ENCODE results near the gene ULK2.

ULK2 gene

GRCh38 chr17:19805006-19805405, 62.7 kb downstream of the ULK2 start:
- Histone ChIP-seq H2BK15ac (ENCODE audit: low read depth, poor library complexity, severe bottlenecking) (no peak overlapping the region), H3K27ac (ENCODE audit: low read length, poor library complexity, severe bottlenecking) (no peak overlapping the region), H3K27me3 (ENCODE audit: control insufficient read depth in 1 of 2, insufficient read depth in 1 of 2, low read length in 2 of 2) (no peaks in the 10 kb centered on the region), H4K8ac (ENCODE audit: low read length) (no peak overlapping the region), H2AFZ (ENCODE audit: low read depth, low read length) (no peak overlapping the region), H3K79me1 (replicated peaks; ENCODE audit: low read length, poor library complexity, severe bottlenecking) (no peaks in the 10 kb centered on the region), H3K14ac (ENCODE audit: low read length in 2 of 2) (no peak overlapping the region), H3K9me3 (ENCODE audit: control insufficient read depth, low read length) (no peaks in the 10 kb centered on the region), H3K4me1 (ENCODE audit: control insufficient read depth, insufficient read depth, low read depth, low read length) (no peaks in the 10 kb centered on the region), H3K36me3 (ENCODE audit: control insufficient read depth in 1 of 2, insufficient read depth in 2 of 2, low read depth in 1 of 2, low read length in 2 of 2) (peaks cover 14 to 70% of the 10 kb centered on the region in 2 experiments), H2BK12ac (ENCODE audit: low read length in 2 of 2) (no peak overlapping the region), H2BK5ac (ENCODE audit: low read depth, low read length, poor library complexity, severe bottlenecking) (no peak overlapping the region), H2AK5ac (ENCODE audit: low read length, severe bottlenecking) (no peak overlapping the region), H4K91ac (ENCODE audit: low read length) (no peak overlapping the region), H3K9ac (ENCODE audit: low read length) (no peak overlapping the region), H3K4ac (ENCODE audit: low read depth in 1 of 2, low read length in 2 of 2) (no peak overlapping the region), H3K23ac (ENCODE audit: low read length in 2 of 2) (no peak overlapping the region), H2BK120ac (ENCODE audit: low read depth, low read length) (no peak overlapping the region), H3K18ac (ENCODE audit: low read depth in 1 of 2, low read length in 2 of 2) (no peak overlapping the region), H3K4me3 (ENCODE audit: insufficient read depth in 1 of 2, low read depth in 1 of 2, low read length in 2 of 2) (no peak overlapping the region), H3K4me2 (ENCODE audit: low read length, poor library complexity, severe bottlenecking) (no peak overlapping the region)
- 80% methylated on average over 2 of the region's 2 CpGs for WGBS
- peak; percentile 8 for DNase-seq

GRCh38 chr17:19800571-19800970, 67.2 kb downstream of the ULK2 start:
- H3K9ac ChIP-seq (ENCODE audit: low read length) = no peak overlapping the region
- H3K27ac ChIP-seq (ENCODE audit: low read length, poor library complexity, severe bottlenecking) = no peak overlapping the region
- H3K14ac ChIP-seq (ENCODE audit: low read length in 2 of 2) = no peak overlapping the region
- H3K4me2 ChIP-seq (ENCODE audit: low read length, poor library complexity, severe bottlenecking) = no peak overlapping the region
- H3K4me3 ChIP-seq (ENCODE audit: insufficient read depth in 1 of 2, low read depth in 1 of 2, low read length in 2 of 2) = no peak overlapping the region
- H2BK12ac ChIP-seq (ENCODE audit: low read length in 2 of 2) = no peak overlapping the region
- no peaks in the 10 kb centered on the region for H3K4me1 ChIP-seq (ENCODE audit: control insufficient read depth, insufficient read depth, low read depth, low read length)
- no peak overlapping the region for H4K91ac ChIP-seq (ENCODE audit: low read length)
- H2BK15ac ChIP-seq (ENCODE audit: low read depth, poor library complexity, severe bottlenecking) = no peak overlapping the region
- no peak for DNase-seq
- H3K4ac ChIP-seq (ENCODE audit: low read depth in 1 of 2, low read length in 2 of 2) = no peak overlapping the region
- H3K36me3 ChIP-seq (ENCODE audit: control insufficient read depth in 1 of 2, insufficient read depth in 2 of 2, low read depth in 1 of 2, low read length in 2 of 2) = peaks cover 22 to 82% of the 10 kb centered on the region in 2 experiments
- H2BK5ac ChIP-seq (ENCODE audit: low read depth, low read length, poor library complexity, severe bottlenecking) = no peak overlapping the region
- H2AFZ ChIP-seq (ENCODE audit: low read depth, low read length) = no peak overlapping the region
- H3K79me1 ChIP-seq (replicated peaks; ENCODE audit: low read length, poor library complexity, severe bottlenecking) = no peaks in the 10 kb centered on the region
- no peak overlapping the region for H3K23ac ChIP-seq (ENCODE audit: low read length in 2 of 2)
- H2AK5ac ChIP-seq (ENCODE audit: low read length, severe bottlenecking) = no peak overlapping the region
- no peak overlapping the region for H3K18ac ChIP-seq (ENCODE audit: low read depth in 1 of 2, low read length in 2 of 2)
- H3K27me3 ChIP-seq (ENCODE audit: control insufficient read depth in 1 of 2, insufficient read depth in 1 of 2, low read length in 2 of 2) = no peaks in the 10 kb centered on the region
- no peak overlapping the region for H2BK120ac ChIP-seq (ENCODE audit: low read depth, low read length)
- no peaks in the 10 kb centered on the region for H3K9me3 ChIP-seq (ENCODE audit: control insufficient read depth, low read length)
- no peak overlapping the region for H4K8ac ChIP-seq (ENCODE audit: low read length)
- WGBS = 67% methylated on average over 1 of the region's 1 CpG

- Histone ChIP-seq H2AFZ (ENCODE audit: low read depth, low read length) (no peak overlapping the region), H3K18ac (ENCODE audit: low read depth in 1 of 2, low read length in 2 of 2) (no peak overlapping the region), H4K8ac (ENCODE audit: low read length) (no peak overlapping the region)
These were observed 67.9 kb downstream of the ULK2 start for GRCh38 chr17:19799796-19800195.

GRCh38 chr17:19796457-19796856, 71.3 kb downstream of the ULK2 start:
- H3K18ac ChIP-seq (ENCODE audit: low read depth in 1 of 2, low read length in 2 of 2) = no peak overlapping the region
- no peak overlapping the region for H4K8ac ChIP-seq (ENCODE audit: low read length)
- H3K27ac ChIP-seq (ENCODE audit: low read length, poor library complexity, severe bottlenecking) = no peak overlapping the region
- no peak overlapping the region for H3K23ac ChIP-seq (ENCODE audit: low read length in 2 of 2)
- H2BK5ac ChIP-seq (ENCODE audit: low read depth, low read length, poor library complexity, severe bottlenecking) = no peak overlapping the region
- H2BK15ac ChIP-seq (ENCODE audit: low read depth, poor library complexity, severe bottlenecking) = no peak overlapping the region
- H3K27me3 ChIP-seq (ENCODE audit: control insufficient read depth in 1 of 2, insufficient read depth in 1 of 2, low read length in 2 of 2) = no peaks in the 10 kb centered on the region
- H3K4me1 ChIP-seq (ENCODE audit: control insufficient read depth, insufficient read depth, low read depth, low read length) = no peaks in the 10 kb centered on the region
- no peak overlapping the region for H2AK5ac ChIP-seq (ENCODE audit: low read length, severe bottlenecking)
- WGBS = 97% methylated on average over 4 of the region's 4 CpGs
- H2BK12ac ChIP-seq (ENCODE audit: low read length in 2 of 2) = no peak overlapping the region
- peak overlapping the region; percentile 9 for H3K4me2 ChIP-seq (ENCODE audit: low read length, poor library complexity, severe bottlenecking)
- H2AFZ ChIP-seq (ENCODE audit: low read depth, low read length) = no peak overlapping the region
- no peaks in the 10 kb centered on the region for H3K9me3 ChIP-seq (ENCODE audit: control insufficient read depth, low read length)
- H3K9ac ChIP-seq (ENCODE audit: low read length) = no peak overlapping the region
- no peak overlapping the region for H2BK120ac ChIP-seq (ENCODE audit: low read depth, low read length)
- peaks cover 21 to 87% of the 10 kb centered on the region in 2 experiments for H3K36me3 ChIP-seq (ENCODE audit: control insufficient read depth in 1 of 2, insufficient read depth in 2 of 2, low read depth in 1 of 2, low read length in 2 of 2)
- no peak overlapping the region for H3K14ac ChIP-seq (ENCODE audit: low read length in 2 of 2)
- no peak for DNase-seq
- H3K79me1 ChIP-seq (replicated peaks; ENCODE audit: low read length, poor library complexity, severe bottlenecking) = no peaks in the 10 kb centered on the region
- H3K4ac ChIP-seq (ENCODE audit: low read depth in 1 of 2, low read length in 2 of 2) = no peak overlapping the region
- H3K4me3 ChIP-seq (ENCODE audit: insufficient read depth in 1 of 2, low read depth in 1 of 2, low read length in 2 of 2) = no peak overlapping the region
- no peak overlapping the region for H4K91ac ChIP-seq (ENCODE audit: low read length)

More at GRCh38 chr17:19799796-19800195, 67.9 kb downstream of the ULK2 start:
- Histone ChIP-seq H3K4ac (ENCODE audit: low read depth in 1 of 2, low read length in 2 of 2) (no peak overlapping the region), H4K91ac (ENCODE audit: low read length) (no peak overlapping the region), H3K27me3 (ENCODE audit: control insufficient read depth in 1 of 2, insufficient read depth in 1 of 2, low read length in 2 of 2) (no peaks in the 10 kb centered on the region), H2BK5ac (ENCODE audit: low read depth, low read length, poor library complexity, severe bottlenecking) (no peak overlapping the region), H2AK5ac (ENCODE audit: low read length, severe bottlenecking) (no peak overlapping the region), H3K79me1 (replicated peaks; ENCODE audit: low read length, poor library complexity, severe bottlenecking) (no peaks in the 10 kb centered on the region), H3K36me3 (ENCODE audit: control insufficient read depth in 1 of 2, insufficient read depth in 2 of 2, low read depth in 1 of 2, low read length in 2 of 2) (peaks cover 23 to 82% of the 10 kb centered on the region in 2 experiments), H3K4me2 (ENCODE audit: low read length, poor library complexity, severe bottlenecking) (no peak overlapping the region), H2BK12ac (ENCODE audit: low read length in 2 of 2) (no peak overlapping the region), H3K9me3 (ENCODE audit: control insufficient read depth, low read length) (no peaks in the 10 kb centered on the region), H3K9ac (ENCODE audit: low read length) (no peak overlapping the region), H3K27ac (ENCODE audit: low read length, poor library complexity, severe bottlenecking) (no peak overlapping the region), H3K4me1 (ENCODE audit: control insufficient read depth, insufficient read depth, low read depth, low read length) (no peaks in the 10 kb centered on the region), H2BK120ac (ENCODE audit: low read depth, low read length) (no peak overlapping the region), H2BK15ac (ENCODE audit: low read depth, poor library complexity, severe bottlenecking) (no peak overlapping the region), H3K23ac (ENCODE audit: low read length in 2 of 2) (no peak overlapping the region), H3K14ac (ENCODE audit: low read length in 2 of 2) (no peak overlapping the region), H3K4me3 (ENCODE audit: insufficient read depth in 1 of 2, low read depth in 1 of 2, low read length in 2 of 2) (no peak overlapping the region)
- no peak for DNase-seq
- 93% methylated on average over 2 of the region's 2 CpGs for WGBS

Measured in mesenchymal stem cell (in vitro differentiated cells and primary cell).